Adrenal gland (tissue), 5 donors: Measurements from ENCODE around the gene SGMS1.

Source experiments
- CTCF ChIP-seq, 6 experiments: fragments of 450-650 bp in 4 of 6; fragments of 200-600 bp in 2 of 6; sonication (generic) in 1 of 6; IDR thresholded peaks; 1 replicate in 5 of 6; 2 replicates in 1 of 6; pipeline versions ENCODE4 v1.5.1 to v1.8.0; 2016 to 2021; ENCODE audit warnings: antibody characterized with exemption in 6 of 6, mild to moderate bottlenecking in 2 of 6, moderate library complexity in 1 of 6
- POLR2A ChIP-seq, 2 donors: fragments of 450-650 bp; IDR thresholded peaks; one replicate each; pipeline ENCODE4 v1.6.1; 2017; ENCODE audit warnings: antibody characterized with exemption in 2 of 2, mild to moderate bottlenecking in 2 of 2, moderate library complexity in 1 of 2
- donor health status: DM: no; HTN: no; CAD: no.

- no peak for TF ChIP-seq CTCF (IDR thresholded peaks at IDR 0.05)
- TF ChIP-seq POLR2A (IDR thresholded peaks at IDR 0.05): no peak
These were observed 156.5 kb downstream of the SGMS1 start for GRCh38 chr10:50467209-50467608.
